HEK293 (cell line): ENCODE measurements around the gene CDH12.

Source experiments
- PRDM4 ChIP-seq: fragments of 450-650 bp; formaldehyde crosslinking; IDR thresholded peaks from 2 replicates; pipeline ENCODE4 v1.5.1; 2017; ENCODE audit warnings: missing biosample characterization, missing genetic modification characterization
- ZNF362 ChIP-seq: fragments of 450-650 bp; formaldehyde crosslinking; IDR thresholded peaks from 2 replicates; pipeline ENCODE4 v1.5.1; 2016; ENCODE audit warnings: missing biosample characterization, missing genetic modification characterization
- ZNF510 ChIP-seq: fragments of 450-650 bp; formaldehyde crosslinking; IDR thresholded peaks from 2 replicates; pipeline ENCODE4 v1.5.1; 2018; ENCODE audit warnings: mild to moderate bottlenecking, missing genetic modification characterization, missing biosample characterization; ENCODE audit not compliant: insufficient replicate concordance
- ZNF639 ChIP-seq: fragments of 450-650 bp; formaldehyde crosslinking; IDR thresholded peaks from 2 replicates; pipeline ENCODE4 v1.5.1; 2016; ENCODE audit warnings: missing biosample characterization, missing genetic modification characterization
- ZNF677 ChIP-seq: fragments of 450-650 bp; IDR thresholded peaks from 2 replicates; pipeline ENCODE4 v1.5.0; 2018; ENCODE audit warnings: missing biosample characterization, mild to moderate bottlenecking, missing genetic modification characterization, moderate library complexity
- TF ChIP-seq, protein P1 (sequence below): fragments of 450-650 bp; formaldehyde crosslinking; IDR thresholded peaks from 2 replicates; pipeline ENCODE4 v1.5.1; 2016; ENCODE audit warnings: missing biosample characterization, missing genetic modification characterization
- TF ChIP-seq, protein P2 (sequence below): fragments of 450-650 bp; formaldehyde crosslinking; IDR thresholded peaks from 2 replicates; pipeline ENCODE4 v1.5.1; 2016; ENCODE audit warnings: missing biosample characterization, missing genetic modification characterization

DNA sequence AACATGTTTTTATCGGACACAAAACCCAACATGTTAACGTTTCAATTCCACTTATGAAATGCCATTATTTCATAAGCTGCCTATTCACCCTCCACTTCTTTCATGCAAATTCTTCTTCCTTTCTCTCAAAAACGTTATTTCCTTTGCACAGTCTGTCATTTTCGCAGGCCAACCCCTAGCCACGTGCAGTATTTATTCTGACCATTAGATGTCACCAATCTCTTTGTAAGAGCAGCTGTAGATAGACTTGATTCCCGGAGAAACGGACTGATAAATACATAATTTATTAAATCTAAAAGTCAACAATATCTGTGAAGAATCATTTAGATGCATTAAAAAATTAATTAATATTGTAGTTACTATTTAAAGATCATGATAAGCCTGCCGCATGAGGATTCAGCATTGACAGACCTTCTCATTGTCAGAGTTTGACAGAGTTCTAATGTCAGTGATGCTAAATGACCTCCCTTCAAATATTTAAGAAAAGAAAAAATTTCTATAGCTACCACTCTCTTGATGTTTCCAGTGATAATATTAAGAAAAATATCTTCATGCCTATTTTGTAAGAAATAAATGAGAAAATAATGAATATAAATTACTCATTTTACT is 933.6 kb downstream of the CDH12 start:
- TF ChIP-seq, protein P1, sequence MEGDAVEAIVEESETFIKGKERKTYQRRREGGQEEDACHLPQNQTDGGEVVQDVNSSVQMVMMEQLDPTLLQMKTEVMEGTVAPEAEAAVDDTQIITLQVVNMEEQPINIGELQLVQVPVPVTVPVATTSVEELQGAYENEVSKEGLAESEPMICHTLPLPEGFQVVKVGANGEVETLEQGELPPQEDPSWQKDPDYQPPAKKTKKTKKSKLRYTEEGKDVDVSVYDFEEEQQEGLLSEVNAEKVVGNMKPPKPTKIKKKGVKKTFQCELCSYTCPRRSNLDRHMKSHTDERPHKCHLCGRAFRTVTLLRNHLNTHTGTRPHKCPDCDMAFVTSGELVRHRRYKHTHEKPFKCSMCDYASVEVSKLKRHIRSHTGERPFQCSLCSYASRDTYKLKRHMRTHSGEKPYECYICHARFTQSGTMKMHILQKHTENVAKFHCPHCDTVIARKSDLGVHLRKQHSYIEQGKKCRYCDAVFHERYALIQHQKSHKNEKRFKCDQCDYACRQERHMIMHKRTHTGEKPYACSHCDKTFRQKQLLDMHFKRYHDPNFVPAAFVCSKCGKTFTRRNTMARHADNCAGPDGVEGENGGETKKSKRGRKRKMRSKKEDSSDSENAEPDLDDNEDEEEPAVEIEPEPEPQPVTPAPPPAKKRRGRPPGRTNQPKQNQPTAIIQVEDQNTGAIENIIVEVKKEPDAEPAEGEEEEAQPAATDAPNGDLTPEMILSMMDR (tag by site-specific recombination): peak; percentile 19; the same call in 1 of the 2 replicates
- TF ChIP-seq ZNF639 (tag by site-specific recombination) (no peak), ZNF677 (tag by site-specific recombination) (no peak), PRDM4 (no peak), ZNF362 (no peak), ZNF510 (no peak)
- TF ChIP-seq, protein P2, sequence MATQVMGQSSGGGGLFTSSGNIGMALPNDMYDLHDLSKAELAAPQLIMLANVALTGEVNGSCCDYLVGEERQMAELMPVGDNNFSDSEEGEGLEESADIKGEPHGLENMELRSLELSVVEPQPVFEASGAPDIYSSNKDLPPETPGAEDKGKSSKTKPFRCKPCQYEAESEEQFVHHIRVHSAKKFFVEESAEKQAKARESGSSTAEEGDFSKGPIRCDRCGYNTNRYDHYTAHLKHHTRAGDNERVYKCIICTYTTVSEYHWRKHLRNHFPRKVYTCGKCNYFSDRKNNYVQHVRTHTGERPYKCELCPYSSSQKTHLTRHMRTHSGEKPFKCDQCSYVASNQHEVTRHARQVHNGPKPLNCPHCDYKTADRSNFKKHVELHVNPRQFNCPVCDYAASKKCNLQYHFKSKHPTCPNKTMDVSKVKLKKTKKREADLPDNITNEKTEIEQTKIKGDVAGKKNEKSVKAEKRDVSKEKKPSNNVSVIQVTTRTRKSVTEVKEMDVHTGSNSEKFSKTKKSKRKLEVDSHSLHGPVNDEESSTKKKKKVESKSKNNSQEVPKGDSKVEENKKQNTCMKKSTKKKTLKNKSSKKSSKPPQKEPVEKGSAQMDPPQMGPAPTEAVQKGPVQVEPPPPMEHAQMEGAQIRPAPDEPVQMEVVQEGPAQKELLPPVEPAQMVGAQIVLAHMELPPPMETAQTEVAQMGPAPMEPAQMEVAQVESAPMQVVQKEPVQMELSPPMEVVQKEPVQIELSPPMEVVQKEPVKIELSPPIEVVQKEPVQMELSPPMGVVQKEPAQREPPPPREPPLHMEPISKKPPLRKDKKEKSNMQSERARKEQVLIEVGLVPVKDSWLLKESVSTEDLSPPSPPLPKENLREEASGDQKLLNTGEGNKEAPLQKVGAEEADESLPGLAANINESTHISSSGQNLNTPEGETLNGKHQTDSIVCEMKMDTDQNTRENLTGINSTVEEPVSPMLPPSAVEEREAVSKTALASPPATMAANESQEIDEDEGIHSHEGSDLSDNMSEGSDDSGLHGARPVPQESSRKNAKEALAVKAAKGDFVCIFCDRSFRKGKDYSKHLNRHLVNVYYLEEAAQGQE (tag by site-specific recombination): no peak
